ENCODE data around the gene CPNE6. TPM values are rescaled to one million over a fixed set of nuclear protein-coding genes. Genes with fewer than 3 reads are reported as not detected.

Gene CPNE6
- total RNA-seq, 1 experiment from 2014 or later = not detected

DNA sequence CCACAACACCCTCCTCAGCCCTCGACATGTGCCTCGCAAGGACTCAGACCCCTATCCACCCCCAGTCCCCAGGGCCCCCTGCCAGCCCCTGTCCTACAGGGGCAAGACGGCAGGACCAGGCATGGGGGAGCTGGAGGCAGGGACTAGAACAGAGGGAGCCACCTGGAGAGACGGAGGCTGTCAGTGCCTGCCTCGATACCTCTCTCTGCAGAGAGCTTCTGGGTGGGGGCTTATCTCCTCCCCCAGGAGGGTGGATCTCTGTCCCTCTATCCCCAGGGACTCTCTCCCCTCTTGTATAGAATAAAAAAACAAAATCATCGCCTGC is 2.0 kb upstream of the CPNE6 start:
- Histone ChIP-seq H3K4ac (ENCODE audit: low read depth, low read length) (no peak overlapping the region), H2BK12ac (ENCODE audit: insufficient read length, low read depth, low read length) (no peak overlapping the region), H2BK120ac (ENCODE audit: low read depth, low read length, poor library complexity, severe bottlenecking) (no peak overlapping the region), H3K14ac (ENCODE audit: insufficient read depth, low read length) (no peak overlapping the region), H4K5ac (ENCODE audit: insufficient read length, low read depth, low read length) (no peak overlapping the region), H4K91ac (ENCODE audit: insufficient read length, low read depth, low read length) (no peak overlapping the region), H3K23me2 (ENCODE audit: insufficient read length, low read depth, low read length, poor library complexity, severe bottlenecking) (no peaks in the 10 kb centered on the region), H3K27me3 (ENCODE audit: insufficient read depth, low read length) (no peaks in the 10 kb centered on the region), H3K79me2 (ENCODE audit: insufficient read depth, low read length) (no peaks in the 10 kb centered on the region), H3K4me2 (ENCODE audit: insufficient read depth, insufficient read length, low read length) (no peak overlapping the region), H2BK15ac (ENCODE audit: low read depth, low read length) (no peak overlapping the region), H3K9me3 (ENCODE audit: control insufficient read depth, low read depth, low read length) (no peaks in the 10 kb centered on the region), H2BK5ac (ENCODE audit: insufficient read length, low read length) (no peak overlapping the region), H3K23ac (ENCODE audit: insufficient read length, low read depth, low read length) (no peak overlapping the region), H3T11ph (ENCODE audit: low read length) (no peak overlapping the region), H2AFZ (ENCODE audit: low read length) (no peak overlapping the region), H3K18ac (ENCODE audit: insufficient read length, low read depth, low read length) (no peak overlapping the region), H4K20me1 (ENCODE audit: control insufficient read depth, insufficient read depth, insufficient read length) (no peaks in the 10 kb centered on the region), H3K9ac (ENCODE audit: extremely low read depth, insufficient read length, low read length) (no peak overlapping the region), H3K79me1 (ENCODE audit: insufficient read depth, low read depth, low read length, poor library complexity, severe bottlenecking) (no peaks in the 10 kb centered on the region), H2BK20ac (ENCODE audit: low read depth, low read length, poor library complexity, severe bottlenecking) (no peak overlapping the region), H4K8ac (replicated peaks; ENCODE audit: insufficient read length, low read depth, low read length) (no peak overlapping the region), H2AK5ac (ENCODE audit: insufficient read length, low read length) (no peak overlapping the region), H3K56ac (ENCODE audit: insufficient read length, low read depth, low read length) (no peak overlapping the region), H3K4me1 (ENCODE audit: insufficient read depth, low read length) (no peaks in the 10 kb centered on the region), H3K27ac (ENCODE audit: insufficient read length, low read depth, low read length) (no peak overlapping the region)
- Mint-ChIP-seq H3K27ac (peak overlapping the region in 1 of 3 experiments; percentile 85; a peak in 1 of 7 replicates), H3K4me3 (no peak overlapping the region), H3K9me3 (no peaks in the 10 kb centered on the region), H3K27me3 (ENCODE audit: low read depth) (no peaks in the 10 kb centered on the region; the same call in none of the 2 replicates), H3K4me1 (0 out of 4 replicates have a peak, but pooled peaks cover 0 to 3% of the 10 kb centered on the region in 2 experiments), H3K36me3 (ENCODE audit: insufficient read depth in 1 of 3, low read depth in 3 of 3) (no peaks in the 10 kb centered on the region; a peak in 1 of 7 replicates)
- DNase-seq = no peak
- WGBS (ENCODE audit: extremely low coverage, insufficient read length, low lambda C conversion rate) = no CpG with 5 or more reads among the region's 6 CpGs
- TF ChIP-seq, protein P1, sequence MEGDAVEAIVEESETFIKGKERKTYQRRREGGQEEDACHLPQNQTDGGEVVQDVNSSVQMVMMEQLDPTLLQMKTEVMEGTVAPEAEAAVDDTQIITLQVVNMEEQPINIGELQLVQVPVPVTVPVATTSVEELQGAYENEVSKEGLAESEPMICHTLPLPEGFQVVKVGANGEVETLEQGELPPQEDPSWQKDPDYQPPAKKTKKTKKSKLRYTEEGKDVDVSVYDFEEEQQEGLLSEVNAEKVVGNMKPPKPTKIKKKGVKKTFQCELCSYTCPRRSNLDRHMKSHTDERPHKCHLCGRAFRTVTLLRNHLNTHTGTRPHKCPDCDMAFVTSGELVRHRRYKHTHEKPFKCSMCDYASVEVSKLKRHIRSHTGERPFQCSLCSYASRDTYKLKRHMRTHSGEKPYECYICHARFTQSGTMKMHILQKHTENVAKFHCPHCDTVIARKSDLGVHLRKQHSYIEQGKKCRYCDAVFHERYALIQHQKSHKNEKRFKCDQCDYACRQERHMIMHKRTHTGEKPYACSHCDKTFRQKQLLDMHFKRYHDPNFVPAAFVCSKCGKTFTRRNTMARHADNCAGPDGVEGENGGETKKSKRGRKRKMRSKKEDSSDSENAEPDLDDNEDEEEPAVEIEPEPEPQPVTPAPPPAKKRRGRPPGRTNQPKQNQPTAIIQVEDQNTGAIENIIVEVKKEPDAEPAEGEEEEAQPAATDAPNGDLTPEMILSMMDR (conservative IDR thresholded peaks at IDR 0.05) = no peak

Data from H9 (cell line).